A204.1 (cell line): Measurements from ENCODE around the gene SIVA1.
"Not testable (repeated sequence)": the region's sequence is repeated elsewhere in the genome, so short reads cannot be mapped to it uniquely, and the experiment has no call there.

Source experiments
- FAIRE-seq: peaks from 2 replicates; lab custom pipeline; 2012; peaks lifted over from hg19 to GRCh38; lab: Jason Lieb, UNC

The SIVA1 gene

GRCh38 chr14:104721505-104722431, 31.2 kb upstream of the SIVA1 start:
- FAIRE-seq = no peak

- FAIRE-seq = no peak
Observed at GRCh38 chr14:104722938-104723650, 29.9 kb upstream of the SIVA1 start.

GRCh38 chr14:104723651-104724406, 29.1 kb upstream of the SIVA1 start, which contains the start of gene ADSS1:
Gene ADSS1, plus strand, starts transcription at chr14:104724229. Its CDS starts 42 bp downstream, at chr14:104724271.
- FAIRE-seq = no peak

- no peak for FAIRE-seq
Observed at GRCh38 chr14:104724407-104724980, 28.5 kb upstream of the SIVA1 start.

GRCh38 chr14:104724981-104725771, 27.8 kb upstream of the SIVA1 start:
- FAIRE-seq = no peak

- no peak for FAIRE-seq
Observed at GRCh38 chr14:104725772-104726548, 27.0 kb upstream of the SIVA1 start.

GRCh38 chr14:104726600-104727451, 26.1 kb upstream of the SIVA1 start:
- FAIRE-seq = no peak

- no peak for FAIRE-seq
Observed at GRCh38 chr14:104728631-104729030, 24.3 kb upstream of the SIVA1 start.

GRCh38 chr14:104729176-104729834, 23.6 kb upstream of the SIVA1 start:
- not testable (repeated sequence) for FAIRE-seq

GRCh38 chr14:104729835-104730181, 23.1 kb upstream of the SIVA1 start:
- FAIRE-seq = no peak

- no peak for FAIRE-seq
Observed at GRCh38 chr14:104730487-104730886, 22.5 kb upstream of the SIVA1 start.

GRCh38 chr14:104731320-104732294, 21.3 kb upstream of the SIVA1 start:
- no peak for FAIRE-seq

GRCh38 chr14:104732355-104732804, 20.6 kb upstream of the SIVA1 start:
- no peak for FAIRE-seq

GRCh38 chr14:104732931-104733681, 19.8 kb upstream of the SIVA1 start:
- no peak for FAIRE-seq

GRCh38 chr14:104734051-104734587, 18.8 kb upstream of the SIVA1 start:
- FAIRE-seq = no peak

- no peak for FAIRE-seq
Observed at GRCh38 chr14:104734601-104734990, 18.4 kb upstream of the SIVA1 start.
